Measurements from ENCODE around the gene QSOX1.

QSOX1 gene

GRCh38 chr1:180185281-180185680 lies 30.6 kb downstream of the QSOX1 start:
- no peak for TF ChIP-seq ZNF274 (IDR thresholded peaks at IDR 0.05; ENCODE audit: low read depth, low read length)
- no peak overlapping the region for H3K4me3 ChIP-seq (ENCODE audit: low read length)

GRCh38 chr1:180185971-180186645 lies 31.4 kb downstream of the QSOX1 start:
- H3K4me3 ChIP-seq (ENCODE audit: low read length) = no peak overlapping the region
- TF ChIP-seq ZNF274 (IDR thresholded peaks at IDR 0.05; ENCODE audit: low read depth, low read length) = no peak

GRCh38 chr1:180186831-180187230 lies 32.2 kb downstream of the QSOX1 start:
- no peak overlapping the region for H3K4me3 ChIP-seq (ENCODE audit: low read length)

GRCh38 chr1:180187626-180188025 lies 33.0 kb downstream of the QSOX1 start:
- TF ChIP-seq ZNF274 (IDR thresholded peaks at IDR 0.05; ENCODE audit: low read depth, low read length) = no peak

More at GRCh38 chr1:180186831-180187230, 32.2 kb downstream of the QSOX1 start:
- no peak for TF ChIP-seq ZNF274 (IDR thresholded peaks at IDR 0.05; ENCODE audit: low read depth, low read length)

GRCh38 chr1:180188091-180188506 lies 33.4 kb downstream of the QSOX1 start:
- H3K4me3 ChIP-seq (ENCODE audit: low read length) = no peak overlapping the region

More at GRCh38 chr1:180187626-180188025, 33.0 kb downstream of the QSOX1 start:
- H3K4me3 ChIP-seq (ENCODE audit: low read length) = no peak overlapping the region

GRCh38 chr1:180188684-180189175 lies 34.1 kb downstream of the QSOX1 start:
- H3K4me3 ChIP-seq (ENCODE audit: low read length) = no peak overlapping the region
- no peak for TF ChIP-seq ZNF274 (IDR thresholded peaks at IDR 0.05; ENCODE audit: low read depth, low read length)

More at GRCh38 chr1:180188091-180188506, 33.4 kb downstream of the QSOX1 start:
- TF ChIP-seq ZNF274 (IDR thresholded peaks at IDR 0.05; ENCODE audit: low read depth, low read length) = no peak

- no peak for TF ChIP-seq ZNF274 (IDR thresholded peaks at IDR 0.05; ENCODE audit: low read depth, low read length)
- no peak overlapping the region for H3K4me3 ChIP-seq (ENCODE audit: low read length)
Measured at GRCh38 chr1:180190091-180190490, 35.4 kb downstream of the QSOX1 start.

- no peak overlapping the region for H3K4me3 ChIP-seq (ENCODE audit: low read length)
Measured at GRCh38 chr1:180192172-180192571, 37.5 kb downstream of the QSOX1 start.

GRCh38 chr1:180193141-180194047 lies 38.7 kb downstream of the QSOX1 start:
- H3K4me3 ChIP-seq (ENCODE audit: low read length) = no peak overlapping the region
- no peak for TF ChIP-seq ZNF274 (IDR thresholded peaks at IDR 0.05; ENCODE audit: low read depth, low read length)

More at GRCh38 chr1:180192172-180192571, 37.5 kb downstream of the QSOX1 start:
- no peak for TF ChIP-seq ZNF274 (IDR thresholded peaks at IDR 0.05; ENCODE audit: low read depth, low read length)

GRCh38 chr1:180194048-180194425 lies 39.4 kb downstream of the QSOX1 start:
- no peak overlapping the region for H3K4me3 ChIP-seq (ENCODE audit: low read length)
- TF ChIP-seq ZNF274 (IDR thresholded peaks at IDR 0.05; ENCODE audit: low read depth, low read length) = no peak

- no peak for TF ChIP-seq ZNF274 (IDR thresholded peaks at IDR 0.05; ENCODE audit: low read depth, low read length)
- no peak overlapping the region for H3K4me3 ChIP-seq (ENCODE audit: low read length)
Measured at GRCh38 chr1:180194546-180195207, 40.0 kb downstream of the QSOX1 start.

- TF ChIP-seq ZNF274 (IDR thresholded peaks at IDR 0.05; ENCODE audit: low read depth, low read length) = no peak
- no peak overlapping the region for H3K4me3 ChIP-seq (ENCODE audit: low read length)
Measured at GRCh38 chr1:180195401-180195800, 40.7 kb downstream of the QSOX1 start.

- no peak for TF ChIP-seq ZNF274 (IDR thresholded peaks at IDR 0.05; ENCODE audit: low read depth, low read length)
- H3K4me3 ChIP-seq (ENCODE audit: low read length) = no peak overlapping the region
Measured at GRCh38 chr1:180195916-180196315, 41.2 kb downstream of the QSOX1 start.

GRCh38 chr1:180196436-180197003 lies 41.9 kb downstream of the QSOX1 start:
- no peak overlapping the region for H3K4me3 ChIP-seq (ENCODE audit: low read length)
- no peak for TF ChIP-seq ZNF274 (IDR thresholded peaks at IDR 0.05; ENCODE audit: low read depth, low read length)

All from GM08714 (cell line).